ENCODE measurements around the gene RNF181.
"Not testable (repeated sequence)": the region's sequence is repeated elsewhere in the genome, so short reads cannot be mapped to it uniquely, and the experiment has no call there.

Gene RNF181, protein sequence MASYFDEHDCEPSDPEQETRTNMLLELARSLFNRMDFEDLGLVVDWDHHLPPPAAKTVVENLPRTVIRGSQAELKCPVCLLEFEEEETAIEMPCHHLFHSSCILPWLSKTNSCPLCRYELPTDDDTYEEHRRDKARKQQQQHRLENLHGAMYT

GRCh38 chr2:85595301-85596025 lies at the start of gene RNF181:
RNF181 (plus strand) TSS chr2:85595745; CDS start chr2:85595764, 19 bp downstream.
- peak; percentile 95 for DNase-seq (ENCODE audit: low spot score)

DNA sequence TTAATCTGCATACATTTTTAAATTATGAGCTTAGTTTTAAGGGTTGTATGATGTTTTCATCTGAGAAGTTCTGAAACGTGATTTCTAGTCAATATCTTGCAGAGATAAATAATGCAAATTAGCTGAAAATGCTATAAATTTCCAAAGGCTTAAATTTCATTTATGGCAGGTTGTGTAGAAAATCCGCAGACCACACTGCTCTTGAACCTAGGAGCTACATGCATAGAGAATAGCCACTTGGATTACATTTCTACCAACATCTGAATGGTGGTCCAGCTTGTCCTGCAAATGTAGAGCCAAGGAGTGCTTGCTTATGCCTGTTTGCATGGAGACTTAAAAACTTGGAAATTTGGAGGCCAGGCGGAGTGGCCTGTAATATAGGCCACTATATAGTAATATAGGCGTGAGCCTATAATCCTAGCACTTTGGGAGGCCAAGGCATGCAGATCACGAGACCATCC lies 49.7 kb upstream of the RNF181 start:
- DNase-seq (ENCODE audit: low spot score) = no peak

DNA sequence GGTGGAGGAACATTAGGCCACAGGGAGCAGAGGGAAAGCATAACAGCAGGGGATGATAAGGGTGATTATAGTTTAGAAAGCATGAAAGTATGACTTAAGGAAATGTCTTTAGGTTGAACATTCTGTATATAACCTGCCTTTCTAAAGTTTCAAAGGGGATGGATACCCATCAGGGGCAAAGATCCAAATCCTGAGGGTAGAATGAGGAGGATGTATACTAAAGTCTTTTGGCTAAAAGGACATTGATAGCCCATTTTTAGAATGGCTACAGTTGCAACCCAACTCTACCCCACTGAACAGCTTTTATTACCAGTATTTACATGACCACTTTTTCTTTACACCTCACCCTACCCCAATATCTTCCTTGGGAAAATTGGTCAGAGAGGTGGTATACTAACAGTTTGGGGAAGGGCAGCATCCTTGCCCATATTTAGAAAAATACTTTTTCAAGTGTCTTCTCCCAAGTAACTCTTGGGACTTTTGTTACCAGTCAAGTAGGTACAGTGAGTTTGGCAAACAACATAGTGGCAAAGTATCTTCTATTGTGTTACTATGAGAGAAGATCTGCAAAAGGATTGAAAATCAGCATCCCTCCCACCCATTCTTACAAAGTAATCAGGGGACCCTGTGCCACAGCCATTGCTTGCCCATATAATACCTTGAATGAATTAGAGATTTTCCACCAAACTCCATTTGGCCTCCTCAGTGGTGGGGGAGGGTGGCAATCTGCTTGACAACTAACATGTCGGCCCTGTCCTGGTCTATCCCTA lies 48.3 kb upstream of the RNF181 start:
- DNase-seq (ENCODE audit: low spot score) = no peak

DNA sequence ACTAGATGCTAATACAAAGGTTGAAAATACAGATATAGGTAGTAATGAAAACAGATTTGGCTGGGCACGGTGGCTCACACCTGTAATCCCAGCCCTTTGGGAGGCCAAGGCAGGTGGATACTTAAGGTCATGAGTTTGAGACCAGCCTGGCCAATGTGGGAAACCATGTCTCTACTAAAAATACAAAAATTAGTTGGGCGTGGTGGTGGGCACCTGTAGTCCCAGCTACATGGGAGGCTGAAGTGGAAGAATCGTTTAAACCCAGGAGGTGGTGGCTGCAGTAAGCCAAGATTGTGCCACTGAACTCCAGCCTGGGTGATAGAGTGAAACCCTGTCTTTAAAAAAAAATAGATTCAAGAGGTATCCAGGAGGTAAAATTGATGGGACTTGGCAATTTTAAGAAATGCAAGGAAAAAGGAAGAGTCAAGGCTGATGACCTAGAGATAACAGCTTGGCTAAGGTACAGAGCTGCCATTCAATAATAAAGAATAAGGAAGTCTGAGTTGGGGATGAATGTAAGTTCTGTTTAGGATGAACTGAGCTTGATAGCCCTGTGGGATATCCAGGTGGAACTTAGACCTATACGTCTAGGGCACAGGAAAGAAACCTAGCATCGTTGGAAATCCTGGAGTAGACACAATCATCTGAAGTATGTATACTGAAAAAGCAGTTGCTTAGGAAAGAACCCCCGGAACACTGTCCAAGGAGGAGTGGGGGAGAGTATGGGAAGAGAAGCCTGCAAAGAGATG lies 47.5 kb upstream of the RNF181 start:
- DNase-seq (ENCODE audit: low spot score) = no peak

GRCh38 chr2:85548608-85548900 lies 47.0 kb upstream of the RNF181 start:
- no peak for DNase-seq (ENCODE audit: low spot score)

DNA sequence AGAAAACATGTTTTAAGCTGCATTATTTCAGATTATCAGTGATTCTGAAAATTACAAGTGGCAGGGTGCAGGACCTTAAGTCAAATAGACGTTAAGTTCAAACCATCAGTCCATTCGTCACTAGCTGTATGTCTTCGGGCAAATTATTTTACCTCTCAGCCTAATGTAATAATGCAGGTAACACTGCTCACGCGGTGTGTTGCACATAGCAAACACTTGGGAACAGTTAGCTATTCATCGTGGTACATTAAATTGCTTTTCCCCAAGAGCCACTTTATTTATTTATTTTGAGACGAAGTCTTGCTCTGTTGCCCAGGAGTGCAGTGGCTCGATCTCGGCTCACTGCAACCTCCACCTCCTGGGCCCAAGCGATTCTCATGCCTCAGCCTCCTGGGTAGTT lies 46.5 kb upstream of the RNF181 start:
- DNase-seq (ENCODE audit: low spot score) = no peak

GRCh38 chr2:85549826-85550225 lies 45.7 kb upstream of the RNF181 start:
- no peak for DNase-seq (ENCODE audit: low spot score)

DNA sequence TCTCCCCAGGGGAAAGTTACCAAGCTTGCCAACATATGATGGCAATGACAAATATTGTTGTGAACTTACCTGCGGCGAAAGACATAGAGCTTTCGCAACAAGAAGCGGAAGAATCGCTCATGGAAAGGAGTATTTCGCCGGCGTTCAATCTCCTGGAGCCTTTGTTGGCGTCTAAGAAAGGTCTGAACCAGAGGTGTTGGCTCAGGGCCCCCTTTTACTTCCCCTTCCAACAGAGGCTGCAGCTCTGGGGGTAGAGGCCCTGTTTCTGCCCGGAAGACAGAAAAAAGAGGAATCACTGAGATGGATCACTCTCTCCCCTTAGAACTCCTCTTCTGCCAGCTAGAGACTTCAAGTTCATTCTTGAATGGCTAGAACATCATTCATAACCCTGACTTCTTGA lies 45.1 kb upstream of the RNF181 start:
- DNase-seq (ENCODE audit: low spot score) = no peak

- peak; percentile 92 for DNase-seq (ENCODE audit: low spot score)
These were observed 43.6 kb upstream of the RNF181 start for GRCh38 chr2:85551698-85552678.

DNA sequence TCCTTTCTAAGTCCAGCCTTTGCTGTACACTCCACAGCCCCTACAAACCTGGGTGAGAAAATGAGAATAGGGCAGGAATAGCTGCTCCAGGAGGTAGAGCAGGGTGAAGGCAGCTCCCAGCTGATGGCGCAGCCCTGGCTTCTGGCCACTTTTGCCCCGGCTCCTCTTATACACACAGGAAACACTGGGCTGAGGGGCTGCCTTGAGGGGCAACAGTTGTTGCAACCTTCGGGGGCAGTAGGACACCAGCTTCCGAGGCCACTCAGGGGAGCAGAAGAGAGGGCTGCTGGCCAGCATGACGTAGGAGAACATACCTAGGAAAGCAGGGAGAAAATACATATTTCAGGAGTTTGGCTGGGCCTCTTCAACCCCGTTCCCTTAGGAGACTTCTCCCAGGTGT lies 42.4 kb upstream of the RNF181 start:
- DNase-seq (ENCODE audit: low spot score) = no peak

DNA sequence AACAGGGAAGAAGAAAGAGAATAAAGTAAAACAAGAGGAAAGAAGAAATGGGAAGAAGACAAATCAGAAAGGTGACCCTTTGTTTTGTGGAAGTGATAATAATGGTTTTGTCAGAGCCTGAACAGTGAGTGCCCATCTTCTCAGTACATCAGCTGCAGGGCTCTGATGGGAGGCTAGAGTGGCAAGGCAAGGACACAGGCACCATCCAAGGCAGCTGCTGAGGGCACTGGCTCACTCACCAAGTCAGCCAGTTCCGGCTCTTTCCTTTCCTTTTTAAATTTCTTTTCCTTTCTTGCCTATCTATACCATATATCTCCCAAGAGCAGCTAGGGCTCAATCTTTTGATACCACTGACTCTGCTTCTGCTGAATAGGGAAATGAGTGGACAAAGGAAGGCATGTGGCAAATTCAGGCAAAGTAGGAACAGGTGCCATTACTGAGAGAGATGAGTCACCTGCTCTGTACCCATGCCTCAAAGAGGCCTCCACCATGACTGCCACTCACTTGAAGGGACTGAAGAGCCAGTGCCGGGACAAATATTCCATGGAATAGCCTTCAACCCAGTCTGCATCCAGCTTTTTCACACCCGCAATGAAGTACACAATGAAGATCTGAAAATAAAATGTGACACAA lies 40.4 kb upstream of the RNF181 start:
- DNase-seq (ENCODE audit: low spot score) = no peak

GRCh38 chr2:85557130-85557529 lies 38.4 kb upstream of the RNF181 start:
- no peak for DNase-seq (ENCODE audit: low spot score)

- no peak for DNase-seq (ENCODE audit: low spot score)
These were observed 37.4 kb upstream of the RNF181 start for GRCh38 chr2:85558160-85558559.

- not testable (repeated sequence) for DNase-seq (ENCODE audit: low spot score)
These were observed 35.2 kb upstream of the RNF181 start for GRCh38 chr2:85560403-85560726.

GRCh38 chr2:85560812-85561279 lies 34.7 kb upstream of the RNF181 start:
- no peak for DNase-seq (ENCODE audit: low spot score)

- peak; percentile 95 for DNase-seq (ENCODE audit: low spot score)
These were observed 34.0 kb upstream of the RNF181 start, which contains the start of gene GGCX for GRCh38 chr2:85561280-85562212. GGCX (minus strand) TSS chr2:85561493; CDS start chr2:85561428, 65 bp downstream.

DNA sequence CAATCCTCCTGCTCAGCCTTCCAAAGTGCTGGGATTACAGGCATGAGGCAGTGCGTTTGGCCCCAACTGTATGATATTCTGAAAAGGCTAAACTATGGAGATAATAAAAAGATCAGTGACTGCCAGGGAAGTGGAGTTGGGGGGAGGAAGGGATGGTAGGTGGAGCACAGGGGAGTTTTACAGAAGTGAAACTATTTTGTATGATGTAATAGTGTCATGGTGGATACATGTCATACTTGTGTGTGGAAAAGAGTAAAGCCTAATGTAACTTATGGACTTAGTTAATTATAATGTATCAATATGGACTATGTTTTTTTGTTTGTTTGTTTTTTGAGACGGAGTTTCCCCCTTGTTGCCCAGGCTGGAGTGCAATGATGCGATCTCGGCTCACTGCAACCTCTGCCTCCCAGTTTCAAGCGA lies 31.4 kb upstream of the RNF181 start:
- no peak for DNase-seq (ENCODE audit: low spot score)

GRCh38 chr2:85566265-85566664 lies 29.3 kb upstream of the RNF181 start:
- DNase-seq (ENCODE audit: low spot score) = no peak

GRCh38 chr2:85575739-85576138 lies 19.8 kb upstream of the RNF181 start:
- DNase-seq (ENCODE audit: low spot score) = no peak

DNA sequence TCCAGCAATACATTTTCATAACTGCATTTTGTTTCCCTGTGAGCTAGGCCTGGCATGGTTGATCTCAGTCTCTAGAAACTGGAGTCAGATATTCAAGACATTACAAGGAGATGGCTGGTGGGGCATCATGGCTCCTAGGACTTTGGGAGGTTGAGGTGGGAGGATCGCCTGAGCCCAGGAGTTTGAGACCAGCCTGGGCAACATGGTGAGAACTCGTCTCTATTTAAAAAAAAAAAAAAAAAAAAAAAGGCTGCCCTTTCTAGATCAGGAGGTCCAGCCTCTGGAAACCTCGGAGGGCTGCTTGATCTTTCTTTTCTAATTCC lies 18.5 kb upstream of the RNF181 start:
- no peak for DNase-seq (ENCODE audit: low spot score)

Measured in CD4-positive, alpha-beta T cell treated with Interleukin-15 for 4 hours (primary cell).